SK-N-SH (cell line): Measurements from ENCODE around the gene DDX28. TPM values are rescaled to one million over a fixed set of nuclear protein-coding genes. Genes with fewer than 3 reads are reported as not detected.

Experiments
- CTCF ChIA-PET: fragments of 300-600, 350-600 bp; formaldehyde crosslinking; extraction: SDS; loops from one replicate; lab custom pipeline; 2021; lab: Yijun Ruan, JAX
- POLR2A ChIA-PET: fragments of 350-600 bp; sonication (Branson Sonifier 250); formaldehyde crosslinking; extraction: SDS; loops from one replicate; lab custom pipeline; 2020; ENCODE audit warnings: antibody characterized with exemption, inconsistent platforms; lab: Yijun Ruan, JAX
- DNase-seq: peaks from one replicate; pipeline ENCODE4 v3.0.0; 2012
- H2AFZ ChIP-seq: fragments of 200-600 bp; sonication (generic); 2 replicates; pipeline ENCODE4 v1.8.1; 2016; ENCODE audit warnings: antibody characterized with exemption, mild to moderate bottlenecking, low read depth
- H3F3A ChIP-seq: fragments of 200-600 bp; sonication (generic); replicated peaks from 2 replicates; pipeline ENCODE3; 2016; ENCODE audit warnings: antibody characterized with exemption, mild to moderate bottlenecking; ENCODE audit not compliant: insufficient read depth
- H3K27ac ChIP-seq, 2 experiments: fragments of 200-500 bp in 1 of 2; fragments of 200-600 bp in 1 of 2; sonication (Bioruptor generic) in 1 of 2; sonication (generic), shearing (Covaris generic) in 1 of 2; 2 replicates each; pipeline versions ENCODE4 v1.5.1 to v1.6.1; 2014 to 2016; ENCODE audit warnings: low read depth in 2 of 2, inconsistent platforms in 1 of 2, low read length in 1 of 2, mild to moderate bottlenecking in 1 of 2, mixed read lengths in 1 of 2
- H3K27me3 ChIP-seq: fragments of 200-600 bp; sonication (generic), shearing (Covaris generic); 2 replicates; pipeline ENCODE4 v1.6.1; 2016; ENCODE audit warnings: mixed run types; ENCODE audit not compliant: insufficient read depth
- H3K36me3 ChIP-seq, 2 experiments: fragments of 200-500 bp in 1 of 2; fragments of 200-600 bp in 1 of 2; sonication (Bioruptor generic) in 1 of 2; sonication (generic) in 1 of 2; replicated peaks in 1 of 2; 2 replicates each; pipeline versions ENCODE3 to v1.5.1; 2014 to 2016; ENCODE audit warnings: low read length in 1 of 2, mild to moderate bottlenecking in 1 of 2; ENCODE audit not compliant: insufficient read depth in 2 of 2, control insufficient read depth in 1 of 2
- H3K4me1 ChIP-seq, 2 experiments: fragments of 200-500 bp in 1 of 2; fragments of 200-600 bp in 1 of 2; sonication (Bioruptor generic) in 1 of 2; sonication (generic), shearing (Covaris generic) in 1 of 2; 2 replicates each; pipeline versions ENCODE4 v1.5.1 to v1.6.1; 2014 to 2016; ENCODE audit warnings: low read depth in 1 of 2, low read length in 1 of 2, mixed run types in 1 of 2; ENCODE audit not compliant: insufficient read depth in 2 of 2, control insufficient read depth in 1 of 2
- H3K4me2 ChIP-seq: fragments of 200-600 bp; sonication (generic), shearing (Covaris generic); 2 replicates; pipeline ENCODE4 v1.6.1; 2017; ENCODE audit warnings: mixed run types
- H3K4me3 ChIP-seq, 2 experiments: fragments of 200-500 bp in 1 of 2; fragments of 200-600 bp in 1 of 2; sonication (Bioruptor generic) in 1 of 2; sonication (generic), shearing (Covaris generic) in 1 of 2; 2 replicates each; pipeline versions ENCODE4 v1.5.1 to v1.8.1; 2014 to 2016; ENCODE audit warnings: low read depth in 2 of 2, inconsistent platforms in 1 of 2, low read length in 1 of 2, mild to moderate bottlenecking in 1 of 2, mixed read lengths in 1 of 2, moderate library complexity in 1 of 2
- H3K79me2 ChIP-seq: fragments of 200-600 bp; sonication (generic); 2 replicates; pipeline ENCODE4 v1.8.1; 2017; ENCODE audit warnings: mild to moderate bottlenecking; ENCODE audit not compliant: insufficient read depth
- H3K9ac ChIP-seq: fragments of 200-600 bp; sonication (generic); 2 replicates; pipeline ENCODE4 v1.6.1; 2017; ENCODE audit warnings: mixed run types
- H3K9me2 ChIP-seq: fragments of 200-600 bp; sonication (generic); 2 replicates; pipeline ENCODE4 v1.6.1; 2017; ENCODE audit warnings: mixed run types
- H3K9me3 ChIP-seq: fragments of 200-600 bp; sonication (generic); 2 replicates; pipeline ENCODE4 v1.6.1; 2017; ENCODE audit warnings: mixed run types, mild to moderate bottlenecking, moderate library complexity
- H4K20me1 ChIP-seq: fragments of 200-600 bp; sonication (generic); 2 replicates; pipeline ENCODE4 v1.6.1; 2017; ENCODE audit warnings: mild to moderate bottlenecking, mixed run types; ENCODE audit not compliant: insufficient read depth
- CHD2 ChIP-seq: fragments of 150-350 bp; IDR thresholded peaks from 2 replicates; pipeline ENCODE4 v1.6.1; 2018; ENCODE audit warnings: low read length; ENCODE audit not compliant: partially characterized antibody
- ELF1 ChIP-seq: IDR thresholded peaks from 2 replicates; pipeline ENCODE4 v1.4.0; 2012
- EZH2phosphoT487 ChIP-seq: fragments of 200-600 bp; sonication (generic); IDR thresholded peaks from 2 replicates; pipeline ENCODE4 v1.6.1; 2017; ENCODE audit warnings: low read depth, mixed run types, mild to moderate bottlenecking, antibody characterized with exemption, moderate library complexity, borderline replicate concordance
- FOSL2 ChIP-seq: IDR thresholded peaks from 2 replicates; pipeline ENCODE4 v1.4.0; 2012; ENCODE audit warnings: low read depth, mild to moderate bottlenecking, moderate library complexity, borderline replicate concordance
- FOXM1 ChIP-seq: IDR thresholded peaks from 2 replicates; pipeline ENCODE4 v1.4.0; 2012; ENCODE audit warnings: low read depth, mild to moderate bottlenecking
- GABPA ChIP-seq: IDR thresholded peaks from 2 replicates; pipeline ENCODE4 v1.4.0; 2012; ENCODE audit warnings: low read depth, mild to moderate bottlenecking
- GATA2 ChIP-seq: sonication (generic); formaldehyde crosslinking; IDR thresholded peaks from 2 replicates; pipeline ENCODE4 v1.5.0; 2020; ENCODE audit warnings: mild to moderate bottlenecking, missing genetic modification reagents
- MEF2A ChIP-seq: IDR thresholded peaks from 2 replicates; pipeline ENCODE4 v1.4.0; 2012; ENCODE audit warnings: low read depth, borderline replicate concordance
- MXI1 ChIP-seq: IDR thresholded peaks from 2 replicates; pipeline ENCODE4 v1.6.1; 2012; ENCODE audit warnings: mild to moderate bottlenecking, low read depth, low read length, improper control_type of control experiment
- NRF1 ChIP-seq: IDR thresholded peaks from 2 replicates; pipeline ENCODE4 v1.6.1; 2012; ENCODE audit warnings: low read depth, mild to moderate bottlenecking, low read length
- RAD21 ChIP-seq: IDR thresholded peaks from 2 replicates; pipeline ENCODE4 v1.6.1; 2012; ENCODE audit warnings: mild to moderate bottlenecking, low read length
- RCOR1 ChIP-seq: fragments of 150-350 bp; IDR thresholded peaks from 2 replicates; pipeline ENCODE4 v1.6.1; 2017; ENCODE audit warnings: antibody characterized with exemption, low read length
- RFX5 ChIP-seq: IDR thresholded peaks from 2 replicates; pipeline ENCODE4 v1.6.1; 2012; ENCODE audit warnings: mild to moderate bottlenecking, improper control_type of control experiment, low read length
- RXRA ChIP-seq: IDR thresholded peaks from 2 replicates; pipeline ENCODE4 v1.4.0; 2012; ENCODE audit warnings: low read depth, mild to moderate bottlenecking, borderline replicate concordance
- SIN3A ChIP-seq: IDR thresholded peaks from 2 replicates; pipeline ENCODE4 v1.6.1; 2012; ENCODE audit warnings: low read depth, mild to moderate bottlenecking, low read length, moderate library complexity, borderline replicate concordance
- TCF12 ChIP-seq: IDR thresholded peaks from 2 replicates; pipeline ENCODE4 v1.4.0; 2012
- TEAD4 ChIP-seq: IDR thresholded peaks from 2 replicates; pipeline ENCODE4 v1.4.0; 2012; ENCODE audit warnings: mild to moderate bottlenecking, borderline replicate concordance; ENCODE audit not compliant: insufficient read depth
- YY1 ChIP-seq: IDR thresholded peaks from 2 replicates; pipeline ENCODE4 v1.4.0; 2012; ENCODE audit warnings: low read depth, mild to moderate bottlenecking
- WGBS: methylation state at CpG from one replicate; pipeline ENCODE4 v1.1.6; 2017; ENCODE audit warnings: low lambda C conversion rate; 5-methylcytosine and 5-hydroxymethylcytosine counted together
- polyA plus RNA-seq, 3 experiments: library from polyadenylated mRNA; depleted of rRNA; stranded (reverse); fragments of >200 nt; gene quantifications; 2 replicates each; pipeline ENCODE4 v1.2.3, GENCODE V29; 2012
- TF ChIP-seq, protein P1 (sequence below): IDR thresholded peaks from 2 replicates; pipeline ENCODE4 v1.4.0; 2012; ENCODE audit warnings: low read depth, borderline replicate concordance
- TF ChIP-seq, protein P2 (sequence below): IDR thresholded peaks from 2 replicates; pipeline ENCODE4 v1.4.0; 2012; ENCODE audit warnings: low read depth, borderline replicate concordance
- TF ChIP-seq, protein P3 (sequence below): IDR thresholded peaks from 2 replicates; pipeline ENCODE4; 2012
- TF ChIP-seq, protein P4 (sequence below): fragments of 200-600 bp; sonication (generic); IDR thresholded peaks from 2 replicates; pipeline ENCODE4 v1.6.1; 2017; ENCODE audit warnings: antibody characterized with exemption, mild to moderate bottlenecking, moderate library complexity

DDX28 gene
- polyA plus RNA-seq, 1 of the 3 experiments (the other 2 are of a cell fraction), result 10.8 TPM

DNA sequence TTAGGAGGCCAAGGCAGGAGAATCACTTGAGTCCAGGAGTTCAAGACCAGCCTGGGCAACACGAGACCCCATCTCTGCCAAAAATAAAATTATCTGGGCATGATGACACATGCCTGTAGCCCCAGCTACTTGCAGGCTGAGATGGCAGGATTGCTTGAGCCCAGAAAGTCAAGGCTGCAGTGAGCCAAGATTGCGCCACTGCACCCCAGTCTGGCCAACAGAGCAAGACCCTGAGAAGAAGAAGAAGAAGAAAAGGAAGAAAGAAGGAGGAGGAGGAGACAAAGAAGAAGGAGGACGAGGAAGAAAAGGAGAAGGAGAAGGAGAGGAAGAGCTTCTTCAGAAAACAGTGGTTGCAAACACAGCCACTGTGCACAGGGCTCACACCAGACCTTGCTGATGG is 34.4 kb downstream of the DDX28 start:
- H3K9me2 ChIP-seq, result no peaks in the 10 kb centered on the region
- no peaks in the 10 kb centered on the region for H3K9me3 ChIP-seq
- ChIA-PET CTCF (interaction anchor here (0.6 to 1.8 kb wide), 6 partner anchors 18 to 323 kb away, joined by 3 to 5 read pairs (median 4); no protein-coding TSS in a partner anchor), POLR2A (no interaction called here)
- no peaks in the 10 kb centered on the region for H3F3A ChIP-seq
- H3K4me3 ChIP-seq, result no peak overlapping the region
- no peaks in the 10 kb centered on the region for H3K79me2 ChIP-seq
- no peak for TF ChIP-seq RFX5
- no peak for TF ChIP-seq RXRA
- TF ChIP-seq, protein P1, sequence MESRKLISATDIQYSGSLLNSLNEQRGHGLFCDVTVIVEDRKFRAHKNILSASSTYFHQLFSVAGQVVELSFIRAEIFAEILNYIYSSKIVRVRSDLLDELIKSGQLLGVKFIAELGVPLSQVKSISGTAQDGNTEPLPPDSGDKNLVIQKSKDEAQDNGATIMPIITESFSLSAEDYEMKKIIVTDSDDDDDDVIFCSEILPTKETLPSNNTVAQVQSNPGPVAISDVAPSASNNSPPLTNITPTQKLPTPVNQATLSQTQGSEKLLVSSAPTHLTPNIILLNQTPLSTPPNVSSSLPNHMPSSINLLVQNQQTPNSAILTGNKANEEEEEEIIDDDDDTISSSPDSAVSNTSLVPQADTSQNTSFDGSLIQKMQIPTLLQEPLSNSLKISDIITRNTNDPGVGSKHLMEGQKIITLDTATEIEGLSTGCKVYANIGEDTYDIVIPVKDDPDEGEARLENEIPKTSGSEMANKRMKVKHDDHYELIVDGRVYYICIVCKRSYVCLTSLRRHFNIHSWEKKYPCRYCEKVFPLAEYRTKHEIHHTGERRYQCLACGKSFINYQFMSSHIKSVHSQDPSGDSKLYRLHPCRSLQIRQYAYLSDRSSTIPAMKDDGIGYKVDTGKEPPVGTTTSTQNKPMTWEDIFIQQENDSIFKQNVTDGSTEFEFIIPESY, result no peak
- TF ChIP-seq YY1, result no peak
- TF ChIP-seq RAD21, result no peak
- no peak for TF ChIP-seq RCOR1
- no peak for TF ChIP-seq TEAD4
- TF ChIP-seq ELF1, result no peak
- no peak for TF ChIP-seq GATA2 (CRISPR knock-in tag)
- no peak for TF ChIP-seq MXI1
- no peak for TF ChIP-seq CHD2
- TF ChIP-seq, protein P2, sequence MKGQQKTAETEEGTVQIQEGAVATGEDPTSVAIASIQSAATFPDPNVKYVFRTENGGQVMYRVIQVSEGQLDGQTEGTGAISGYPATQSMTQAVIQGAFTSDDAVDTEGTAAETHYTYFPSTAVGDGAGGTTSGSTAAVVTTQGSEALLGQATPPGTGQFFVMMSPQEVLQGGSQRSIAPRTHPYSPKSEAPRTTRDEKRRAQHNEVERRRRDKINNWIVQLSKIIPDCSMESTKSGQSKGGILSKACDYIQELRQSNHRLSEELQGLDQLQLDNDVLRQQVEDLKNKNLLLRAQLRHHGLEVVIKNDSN, result no peak
- H3K27ac ChIP-seq, result no peak overlapping the region
- H3K4me2 ChIP-seq, result no peak overlapping the region
- peaks cover 0 to 10% of the 10 kb centered on the region in 2 experiments; a peak in 1 of 4 replicates for H3K4me1 ChIP-seq
- H4K20me1 ChIP-seq, result no peaks in the 10 kb centered on the region
- no peak for DNase-seq
- no peak overlapping the region for H2AFZ ChIP-seq
- no peaks in the 10 kb centered on the region for H3K36me3 ChIP-seq
- H3K27me3 ChIP-seq, result no peaks in the 10 kb centered on the region
- H3K9ac ChIP-seq, result no peak overlapping the region
- 57% methylated on average over 3 of the region's 3 CpGs for WGBS

DNA sequence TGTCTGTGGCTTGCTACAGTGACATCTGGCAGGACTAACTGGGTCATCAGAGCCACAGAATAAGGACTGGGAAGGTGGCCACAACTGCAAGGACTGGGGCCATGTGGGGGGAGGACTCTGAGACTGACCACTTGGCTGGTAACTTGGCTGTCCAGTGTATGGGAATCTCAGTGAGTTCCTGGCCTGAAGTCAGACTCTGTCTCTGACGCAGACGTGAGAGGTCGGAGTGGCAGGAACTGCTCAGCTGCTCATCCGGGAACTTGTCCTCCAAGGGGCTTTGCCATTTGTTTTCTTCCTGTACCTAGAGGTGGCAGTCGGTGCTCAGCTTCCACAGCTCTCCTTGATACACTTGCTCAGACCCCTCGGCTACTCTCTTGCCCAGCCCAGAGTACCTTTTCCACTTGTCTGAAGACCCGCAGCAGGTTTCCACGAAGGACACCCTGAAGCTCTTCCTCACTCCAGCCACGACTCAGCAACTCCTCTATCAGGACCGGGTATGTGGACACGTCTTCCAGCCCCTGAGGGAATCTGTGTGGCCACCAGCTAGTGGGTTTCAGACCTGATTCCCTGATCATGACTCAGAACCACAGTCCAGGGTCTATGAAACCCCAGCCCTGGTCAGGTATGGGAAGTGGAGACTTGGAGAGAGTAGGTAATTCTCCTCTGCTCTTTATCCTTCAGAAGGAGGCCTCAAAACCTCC is 35.4 kb downstream of the DDX28 start:
- 84% methylated on average over 11 of the region's 11 CpGs for WGBS
- Histone ChIP-seq H3F3A (no peaks in the 10 kb centered on the region), H3K27me3 (no peaks in the 10 kb centered on the region), H3K4me1 (peaks cover 0 to 3% of the 10 kb centered on the region in 2 experiments; a peak in 1 of 4 replicates), H3K27ac (no peak overlapping the region), H4K20me1 (no peaks in the 10 kb centered on the region), H3K4me3 (no peak overlapping the region), H3K4me2 (no peak overlapping the region), H2AFZ (no peak overlapping the region), H3K9me2 (no peaks in the 10 kb centered on the region), H3K79me2 (no peaks in the 10 kb centered on the region), H3K36me3 (no peaks in the 10 kb centered on the region), H3K9me3 (no peaks in the 10 kb centered on the region), H3K9ac (no peak overlapping the region)
- ChIA-PET POLR2A (no interaction called here), CTCF (interaction anchor here (0.9 to 2.0 kb wide), 4 partner anchors 53 to 242 kb away, joined by 4 to 8 read pairs (median 4); no protein-coding TSS in a partner anchor)
- DNase-seq, result no peak
- TF ChIP-seq RXRA (no peak), GABPA (no peak), FOSL2 (no peak), SIN3A (no peak), MXI1 (no peak), FOXM1 (no peak), TEAD4 (no peak), NRF1 (no peak), MEF2A (no peak), EZH2phosphoT487 (no peak), RCOR1 (no peak), TCF12 (no peak)
- TF ChIP-seq, protein P3, sequence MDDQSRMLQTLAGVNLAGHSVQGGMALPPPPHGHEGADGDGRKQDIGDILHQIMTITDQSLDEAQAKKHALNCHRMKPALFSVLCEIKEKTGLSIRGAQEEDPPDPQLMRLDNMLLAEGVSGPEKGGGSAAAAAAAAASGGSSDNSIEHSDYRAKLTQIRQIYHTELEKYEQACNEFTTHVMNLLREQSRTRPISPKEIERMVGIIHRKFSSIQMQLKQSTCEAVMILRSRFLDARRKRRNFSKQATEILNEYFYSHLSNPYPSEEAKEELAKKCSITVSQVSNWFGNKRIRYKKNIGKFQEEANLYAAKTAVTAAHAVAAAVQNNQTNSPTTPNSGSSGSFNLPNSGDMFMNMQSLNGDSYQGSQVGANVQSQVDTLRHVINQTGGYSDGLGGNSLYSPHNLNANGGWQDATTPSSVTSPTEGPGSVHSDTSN, result no peak
- TF ChIP-seq, protein P2, result no peak
- TF ChIP-seq, protein P4, sequence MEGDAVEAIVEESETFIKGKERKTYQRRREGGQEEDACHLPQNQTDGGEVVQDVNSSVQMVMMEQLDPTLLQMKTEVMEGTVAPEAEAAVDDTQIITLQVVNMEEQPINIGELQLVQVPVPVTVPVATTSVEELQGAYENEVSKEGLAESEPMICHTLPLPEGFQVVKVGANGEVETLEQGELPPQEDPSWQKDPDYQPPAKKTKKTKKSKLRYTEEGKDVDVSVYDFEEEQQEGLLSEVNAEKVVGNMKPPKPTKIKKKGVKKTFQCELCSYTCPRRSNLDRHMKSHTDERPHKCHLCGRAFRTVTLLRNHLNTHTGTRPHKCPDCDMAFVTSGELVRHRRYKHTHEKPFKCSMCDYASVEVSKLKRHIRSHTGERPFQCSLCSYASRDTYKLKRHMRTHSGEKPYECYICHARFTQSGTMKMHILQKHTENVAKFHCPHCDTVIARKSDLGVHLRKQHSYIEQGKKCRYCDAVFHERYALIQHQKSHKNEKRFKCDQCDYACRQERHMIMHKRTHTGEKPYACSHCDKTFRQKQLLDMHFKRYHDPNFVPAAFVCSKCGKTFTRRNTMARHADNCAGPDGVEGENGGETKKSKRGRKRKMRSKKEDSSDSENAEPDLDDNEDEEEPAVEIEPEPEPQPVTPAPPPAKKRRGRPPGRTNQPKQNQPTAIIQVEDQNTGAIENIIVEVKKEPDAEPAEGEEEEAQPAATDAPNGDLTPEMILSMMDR, result no peak
